ENCODE measurements around the gene NCMAP.

NCMAP gene

GRCh38 chr1:24562625-24563024 lies 6.7 kb downstream of the NCMAP start:
- peaks cover 56% of the 10 kb centered on the region for H3K4me1 ChIP-seq (ENCODE audit: low read depth, poor library complexity, severe bottlenecking)
- H3K9ac ChIP-seq, result no peak overlapping the region
- H2AFZ ChIP-seq (ENCODE audit: low read depth), result no peak overlapping the region
- no peaks in the 10 kb centered on the region for H3K27me3 ChIP-seq (ENCODE audit: insufficient read depth, low read depth)
- H4K20me1 ChIP-seq (ENCODE audit: insufficient read depth), result no peaks in the 10 kb centered on the region
- H3K79me2 ChIP-seq (ENCODE audit: insufficient read depth, low read depth), result no peaks in the 10 kb centered on the region
- peak overlapping the region; percentile 18; the same call in 1 of the 2 replicates for H3K4me2 ChIP-seq
- no peak for TF ChIP-seq CTCF (conservative IDR thresholded peaks at IDR 0.05; ENCODE audit: low read depth, low read length)
- H3K27ac ChIP-seq, result no peak overlapping the region
- H3K4me3 ChIP-seq (IDR thresholded peaks at IDR 0.05; ENCODE audit: insufficient read depth, low read depth, low read length), result no peak overlapping the region
- H3K36me3 ChIP-seq (ENCODE audit: insufficient read depth), result no peaks in the 10 kb centered on the region

- Histone ChIP-seq H3K4me1 (ENCODE audit: low read depth, poor library complexity, severe bottlenecking) (peaks cover 36% of the 10 kb centered on the region), H3K4me3 (IDR thresholded peaks at IDR 0.05; ENCODE audit: insufficient read depth, low read depth, low read length) (no peak overlapping the region)
- TF ChIP-seq CTCF (conservative IDR thresholded peaks at IDR 0.05; ENCODE audit: low read depth, low read length), result no peak
Observed at GRCh38 chr1:24564695-24565094, 8.8 kb downstream of the NCMAP start.

GRCh38 chr1:24566236-24566867 lies 10.5 kb downstream of the NCMAP start:
- no peak overlapping the region for H3K4me2 ChIP-seq
- TF ChIP-seq CTCF (conservative IDR thresholded peaks at IDR 0.05; ENCODE audit: low read depth, low read length), result no peak
- no peaks in the 10 kb centered on the region for H4K20me1 ChIP-seq (ENCODE audit: insufficient read depth)
- no peaks in the 10 kb centered on the region for H3K79me2 ChIP-seq (ENCODE audit: insufficient read depth, low read depth)
- H3K9ac ChIP-seq, result no peak overlapping the region
- peaks cover 19% of the 10 kb centered on the region for H3K4me1 ChIP-seq (ENCODE audit: low read depth, poor library complexity, severe bottlenecking)
- no peak overlapping the region for H3K27ac ChIP-seq
- H3K27me3 ChIP-seq (ENCODE audit: insufficient read depth, low read depth), result no peaks in the 10 kb centered on the region
- no peaks in the 10 kb centered on the region for H3K36me3 ChIP-seq (ENCODE audit: insufficient read depth)
- H2AFZ ChIP-seq (ENCODE audit: low read depth), result no peak overlapping the region
- no peak overlapping the region for H3K4me3 ChIP-seq (IDR thresholded peaks at IDR 0.05; ENCODE audit: insufficient read depth, low read depth, low read length)

More at GRCh38 chr1:24564695-24565094, 8.8 kb downstream of the NCMAP start:
- no peak overlapping the region for H3K9ac ChIP-seq
- no peaks in the 10 kb centered on the region for H4K20me1 ChIP-seq (ENCODE audit: insufficient read depth)
- H3K36me3 ChIP-seq (ENCODE audit: insufficient read depth), result no peaks in the 10 kb centered on the region
- no peak overlapping the region for H2AFZ ChIP-seq (ENCODE audit: low read depth)
- H3K79me2 ChIP-seq (ENCODE audit: insufficient read depth, low read depth), result no peaks in the 10 kb centered on the region
- H3K27me3 ChIP-seq (ENCODE audit: insufficient read depth, low read depth), result no peaks in the 10 kb centered on the region
- H3K27ac ChIP-seq, result no peak overlapping the region
- H3K4me2 ChIP-seq, result no peak overlapping the region

- H3K4me3 ChIP-seq (IDR thresholded peaks at IDR 0.05; ENCODE audit: insufficient read depth, low read depth, low read length), result no peak overlapping the region
- H3K4me1 ChIP-seq (ENCODE audit: low read depth, poor library complexity, severe bottlenecking), result peaks cover 4% of the 10 kb centered on the region
- no peak overlapping the region for H3K9ac ChIP-seq
- TF ChIP-seq CTCF (conservative IDR thresholded peaks at IDR 0.05; ENCODE audit: low read depth, low read length), result no peak
- no peaks in the 10 kb centered on the region for H3K36me3 ChIP-seq (ENCODE audit: insufficient read depth)
- H3K27me3 ChIP-seq (ENCODE audit: insufficient read depth, low read depth), result no peaks in the 10 kb centered on the region
- H2AFZ ChIP-seq (ENCODE audit: low read depth), result no peak overlapping the region
- no peak overlapping the region for H3K27ac ChIP-seq
- no peak overlapping the region for H3K4me2 ChIP-seq
- no peaks in the 10 kb centered on the region for H3K79me2 ChIP-seq (ENCODE audit: insufficient read depth, low read depth)
- H4K20me1 ChIP-seq (ENCODE audit: insufficient read depth), result no peaks in the 10 kb centered on the region
Observed at GRCh38 chr1:24567792-24568388, 12.0 kb downstream of the NCMAP start.

Measured in KMS-11 (cell line).